GM08714 (cell line): Measurements from ENCODE around the gene KEAP1.
"Not testable (repeated sequence)": the region's sequence is repeated elsewhere in the genome, so short reads cannot be mapped to it uniquely, and the experiment has no call there.

ENCODE experiments used
- H3K4me3 ChIP-seq: fragments of 200-500 bp; sonication (Bioruptor generic); 2 replicates; pipeline ENCODE4 v1.5.1; 2014; ENCODE audit warnings: mild to moderate bottlenecking, low read length, inconsistent platforms
- ZNF274 ChIP-seq: IDR thresholded peaks from 2 replicates; pipeline ENCODE4 v1.6.1; 2012; ENCODE audit warnings: mild to moderate bottlenecking, low read depth, low read length

The KEAP1 gene

GRCh38 chr19:10503002-10503789, at the start of gene KEAP1:
TSS of gene KEAP1 (minus strand) at chr19:10503356. CDS start at chr19:10500033, 3,323 bp downstream.
- no peak for TF ChIP-seq ZNF274
- H3K4me3 ChIP-seq: peak within 1 kb of the TSS; percentile 85

GRCh38 chr19:10552510-10553053, 49.4 kb upstream of the KEAP1 start:
- H3K4me3 ChIP-seq: no peak overlapping the region
- TF ChIP-seq ZNF274: no peak

- no peak for TF ChIP-seq ZNF274
- no peak overlapping the region for H3K4me3 ChIP-seq
Measured at GRCh38 chr19:10551698-10552301, 48.6 kb upstream of the KEAP1 start.

- not testable (repeated sequence) for H3K4me3 ChIP-seq
Measured at GRCh38 chr19:10551006-10551405, 47.9 kb upstream of the KEAP1 start.

GRCh38 chr19:10550336-10550735, 47.2 kb upstream of the KEAP1 start:
- TF ChIP-seq ZNF274: no peak
- H3K4me3 ChIP-seq: no peak overlapping the region

- no peak for TF ChIP-seq ZNF274
- no peak overlapping the region for H3K4me3 ChIP-seq
Measured at GRCh38 chr19:10549733-10550132, 46.6 kb upstream of the KEAP1 start.

GRCh38 chr19:10548746-10549276, 45.7 kb upstream of the KEAP1 start:
- no peak overlapping the region for H3K4me3 ChIP-seq
- TF ChIP-seq ZNF274: no peak

GRCh38 chr19:10546817-10547216, 43.7 kb upstream of the KEAP1 start:
- no peak overlapping the region for H3K4me3 ChIP-seq
- TF ChIP-seq ZNF274: no peak

GRCh38 chr19:10544753-10545251, 41.6 kb upstream of the KEAP1 start:
- no peak for TF ChIP-seq ZNF274
- H3K4me3 ChIP-seq: peak overlapping the region; percentile 85; the same call in 1 of the 2 replicates

- TF ChIP-seq ZNF274: no peak
- peak overlapping the region; percentile 85 for H3K4me3 ChIP-seq
Measured at GRCh38 chr19:10544242-10544752, 41.1 kb upstream of the KEAP1 start.

- peak within 1 kb of the TSS; percentile 85 for H3K4me3 ChIP-seq
- TF ChIP-seq ZNF274: no peak
Measured at GRCh38 chr19:10543420-10544241, 40.5 kb upstream of the KEAP1 start, which contains the start of gene ATG4D. TSS of gene ATG4D (plus strand) at chr19:10543904. CDS start at chr19:10544091, 187 bp downstream.

GRCh38 chr19:10543059-10543419, 39.9 kb upstream of the KEAP1 start:
- H3K4me3 ChIP-seq: no peak overlapping the region; the same call in 1 of the 2 replicates
- TF ChIP-seq ZNF274: no peak

- not testable (repeated sequence) for H3K4me3 ChIP-seq
Measured at GRCh38 chr19:10539016-10539415, 35.9 kb upstream of the KEAP1 start.

GRCh38 chr19:10538204-10538983, 35.2 kb upstream of the KEAP1 start:
- TF ChIP-seq ZNF274: no peak
- H3K4me3 ChIP-seq: no peak overlapping the region
